Measurements from ENCODE around the gene SPEG.

GRCh38 chr2:219485201-219485580 is 50.5 kb downstream of the SPEG start:
- TF ChIP-seq, protein P1, sequence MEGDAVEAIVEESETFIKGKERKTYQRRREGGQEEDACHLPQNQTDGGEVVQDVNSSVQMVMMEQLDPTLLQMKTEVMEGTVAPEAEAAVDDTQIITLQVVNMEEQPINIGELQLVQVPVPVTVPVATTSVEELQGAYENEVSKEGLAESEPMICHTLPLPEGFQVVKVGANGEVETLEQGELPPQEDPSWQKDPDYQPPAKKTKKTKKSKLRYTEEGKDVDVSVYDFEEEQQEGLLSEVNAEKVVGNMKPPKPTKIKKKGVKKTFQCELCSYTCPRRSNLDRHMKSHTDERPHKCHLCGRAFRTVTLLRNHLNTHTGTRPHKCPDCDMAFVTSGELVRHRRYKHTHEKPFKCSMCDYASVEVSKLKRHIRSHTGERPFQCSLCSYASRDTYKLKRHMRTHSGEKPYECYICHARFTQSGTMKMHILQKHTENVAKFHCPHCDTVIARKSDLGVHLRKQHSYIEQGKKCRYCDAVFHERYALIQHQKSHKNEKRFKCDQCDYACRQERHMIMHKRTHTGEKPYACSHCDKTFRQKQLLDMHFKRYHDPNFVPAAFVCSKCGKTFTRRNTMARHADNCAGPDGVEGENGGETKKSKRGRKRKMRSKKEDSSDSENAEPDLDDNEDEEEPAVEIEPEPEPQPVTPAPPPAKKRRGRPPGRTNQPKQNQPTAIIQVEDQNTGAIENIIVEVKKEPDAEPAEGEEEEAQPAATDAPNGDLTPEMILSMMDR (IDR thresholded peaks at IDR 0.05) = no peak
- no peak for TF ChIP-seq EP300 (IDR thresholded peaks at IDR 0.05)

Data from sigmoid colon (tissue), 4 donors.